ENCODE data around the gene TEKTIP1.
"Not testable (repeated sequence)": the region's sequence is repeated elsewhere in the genome, so short reads cannot be mapped to it uniquely, and the experiment has no call there.

Gene TEKTIP1

DNA sequence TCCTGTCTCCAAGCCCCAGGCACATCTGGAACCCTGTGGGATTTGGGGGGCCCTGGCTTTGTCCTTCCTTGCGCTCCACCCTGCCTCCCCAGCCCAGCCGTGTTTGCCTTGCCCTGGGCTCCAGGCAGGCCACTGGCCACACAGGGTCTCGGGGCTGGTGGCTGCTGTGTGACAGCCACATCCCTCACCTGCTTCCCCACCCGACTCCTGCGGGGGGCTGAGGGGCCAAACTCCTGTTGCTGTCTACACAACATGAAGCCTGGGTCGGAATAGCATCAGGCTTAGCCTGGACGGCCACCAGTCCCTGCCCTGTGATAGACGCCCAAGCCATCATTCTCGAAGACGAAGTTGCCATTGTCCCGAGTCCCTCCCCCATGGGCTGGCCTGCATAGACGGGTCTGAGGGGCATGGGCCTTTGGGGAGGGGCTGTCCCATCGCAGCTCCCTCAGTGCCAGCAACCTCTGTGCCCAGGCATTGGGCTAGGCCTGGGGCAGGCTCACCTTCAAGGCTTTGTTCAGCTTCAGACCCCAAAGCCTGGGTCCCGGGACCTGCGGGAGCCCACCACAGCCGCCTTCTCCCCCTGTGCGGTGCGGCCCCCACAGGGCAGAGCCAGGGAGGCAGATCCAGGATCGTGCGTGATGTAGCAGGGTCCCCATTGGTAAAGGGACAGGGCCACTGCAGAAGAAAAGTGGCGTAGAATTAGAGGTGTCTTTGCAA is 15.5 kb upstream of the TEKTIP1 start:
- no peak for DNase-seq (ENCODE audit: low read depth)

GRCh38 chr19:3524078-3524842 is 14.7 kb upstream of the TEKTIP1 start:
- DNase-seq (ENCODE audit: low read depth) = no peak

- DNase-seq (ENCODE audit: low read depth) = no peak
These were observed 14.0 kb upstream of the TEKTIP1 start for GRCh38 chr19:3524904-3525451.

DNA sequence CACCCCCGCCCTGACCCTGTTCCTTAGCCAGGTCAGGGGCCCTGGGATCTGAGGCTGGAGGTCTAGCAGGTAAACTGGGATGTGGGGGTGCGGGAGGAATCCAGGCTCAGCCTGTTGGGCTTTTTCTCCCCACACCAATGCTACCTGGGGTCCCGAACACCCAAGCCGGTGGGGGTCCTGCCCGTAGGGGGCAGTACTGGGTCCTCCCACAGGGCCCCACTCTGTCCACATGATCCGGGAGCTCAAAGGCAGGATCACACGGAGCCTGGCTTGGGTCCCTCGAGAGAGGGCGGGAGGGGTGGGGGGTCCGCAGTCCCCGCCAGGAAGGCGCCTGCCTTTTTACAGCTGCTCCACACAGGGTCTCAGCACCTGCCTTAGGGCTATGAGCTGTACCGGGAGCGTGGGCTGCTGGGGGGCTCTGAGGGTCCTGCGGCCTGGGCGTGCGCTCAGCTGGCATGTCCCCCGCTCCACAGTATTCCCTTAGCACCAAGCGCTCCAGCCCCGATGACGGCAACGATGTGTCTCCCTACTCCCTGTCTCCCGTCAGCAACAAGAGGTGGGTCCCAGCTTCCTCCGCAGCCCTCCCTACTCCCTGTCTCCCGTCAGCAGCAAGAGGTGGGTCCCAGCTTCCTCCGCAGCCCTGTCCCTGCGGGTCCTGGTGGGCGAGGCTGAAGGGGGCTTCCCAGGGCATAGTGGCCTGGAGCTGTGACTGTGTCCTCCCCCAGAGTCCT is 12.3 kb upstream of the TEKTIP1 start:
- no peak for DNase-seq (ENCODE audit: low read depth)

DNA sequence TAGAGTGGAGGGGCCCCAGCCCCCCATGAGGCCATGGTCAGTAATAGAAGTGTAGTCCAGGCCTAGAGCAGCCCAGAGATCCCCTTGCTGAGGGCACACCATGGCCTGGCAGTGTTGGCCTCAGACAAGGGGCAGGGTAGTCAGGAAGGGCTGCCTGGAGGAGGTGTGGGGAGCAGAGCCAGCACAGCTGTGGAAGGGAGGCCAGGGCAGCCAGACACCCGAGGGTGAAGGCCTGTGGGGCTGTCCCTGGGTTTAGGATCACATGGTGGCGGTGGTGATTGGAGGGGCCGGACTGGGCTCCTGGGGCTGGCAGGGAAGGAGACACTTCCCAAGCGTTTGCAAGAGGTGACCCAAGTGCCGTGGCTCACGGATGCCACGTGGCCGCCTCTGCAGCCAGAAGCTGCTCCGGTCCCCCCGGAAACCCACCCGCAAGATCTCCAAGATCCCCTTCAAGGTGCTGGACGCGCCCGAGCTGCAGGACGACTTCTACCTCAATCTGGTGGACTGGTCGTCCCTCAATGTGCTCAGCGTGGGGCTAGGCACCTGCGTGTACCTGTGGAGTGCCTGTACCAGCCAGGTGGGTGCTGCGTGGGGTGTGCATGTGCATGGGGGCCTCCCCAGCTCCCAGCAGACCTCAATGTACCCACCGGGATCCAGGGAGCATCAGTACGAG is 11.6 kb upstream of the TEKTIP1 start:
- DNase-seq (ENCODE audit: low read depth) = no peak

DNA sequence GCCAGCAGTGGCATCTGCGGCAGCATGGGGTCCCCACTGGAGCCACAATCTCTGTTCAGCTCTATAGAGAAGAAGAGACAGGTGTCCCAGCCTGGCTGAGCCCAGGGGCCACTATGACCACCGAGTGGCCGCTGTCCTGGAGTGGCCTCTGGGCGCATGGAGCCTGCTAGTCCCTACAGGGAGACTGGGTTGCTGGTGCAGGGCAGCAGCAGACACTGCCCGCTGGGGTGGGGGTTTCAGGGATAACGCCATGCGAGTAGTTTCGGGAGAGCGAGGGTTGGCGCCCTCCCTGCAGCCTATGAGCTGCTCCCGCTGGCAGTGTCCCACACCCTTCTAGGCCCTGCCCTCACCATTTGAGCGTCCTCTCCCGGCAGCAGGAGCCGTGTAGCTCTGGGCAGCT is 10.9 kb upstream of the TEKTIP1 start:
- no peak for DNase-seq (ENCODE audit: low read depth)

GRCh38 chr19:3528539-3529211 is 10.3 kb upstream of the TEKTIP1 start:
- DNase-seq (ENCODE audit: low read depth) = no peak

DNA sequence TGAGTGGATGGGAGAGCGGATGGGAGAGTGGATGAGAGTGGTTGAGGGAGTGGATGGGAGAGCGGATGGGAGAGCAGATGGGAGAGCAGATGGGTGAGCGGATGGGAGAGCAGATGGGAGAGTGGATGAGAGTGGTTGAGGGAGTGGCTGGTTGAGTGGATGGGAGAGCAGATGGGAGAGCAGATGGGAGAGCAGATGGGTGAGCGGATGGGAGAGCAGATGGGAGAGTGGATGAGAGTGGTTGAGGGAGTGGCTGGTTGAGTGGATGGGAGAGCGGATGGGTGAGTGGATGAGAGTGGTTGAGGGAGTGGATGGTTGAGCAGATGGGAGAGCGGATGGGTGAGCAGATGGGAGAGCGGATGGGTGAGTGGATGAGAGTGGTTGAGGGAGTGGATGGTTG is 9.7 kb upstream of the TEKTIP1 start:
- not testable (repeated sequence) for DNase-seq (ENCODE audit: low read depth)

DNA sequence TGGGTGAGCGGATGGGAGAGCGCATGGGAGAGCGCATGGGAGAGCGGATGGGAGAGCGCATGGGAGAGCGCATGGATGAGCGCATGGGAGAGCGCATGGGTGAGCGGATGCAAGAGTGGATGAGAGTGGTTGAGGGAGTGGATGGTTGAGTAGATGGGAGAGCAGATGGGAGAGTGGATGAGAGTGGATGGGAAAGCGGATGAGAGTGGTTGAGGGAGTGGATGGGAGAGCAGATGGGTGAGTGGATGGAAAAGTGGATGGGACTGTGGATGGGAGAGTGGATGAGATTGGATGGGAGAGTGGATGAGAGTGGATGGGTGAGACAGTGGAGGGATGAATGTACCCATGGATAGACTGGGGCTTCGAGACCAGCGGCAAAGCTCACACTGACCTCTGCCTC is 8.6 kb upstream of the TEKTIP1 start:
- DNase-seq (ENCODE audit: low read depth) = no peak

DNA sequence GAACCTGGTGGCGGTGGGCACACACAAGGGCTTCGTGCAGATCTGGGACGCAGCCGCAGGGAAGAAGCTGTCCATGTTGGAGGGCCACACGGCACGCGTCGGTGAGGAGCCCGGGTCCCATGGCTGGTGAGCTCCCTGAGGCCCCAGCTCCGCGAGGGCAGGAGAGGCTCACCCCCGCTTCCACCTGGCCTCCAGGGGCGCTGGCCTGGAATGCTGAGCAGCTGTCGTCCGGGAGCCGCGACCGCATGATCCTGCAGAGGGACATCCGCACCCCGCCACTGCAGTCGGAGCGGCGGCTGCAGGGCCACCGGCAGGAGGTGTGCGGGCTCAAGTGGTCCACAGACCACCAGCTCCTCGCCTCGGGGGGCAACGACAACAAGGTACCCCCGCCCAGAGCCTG is 7.3 kb upstream of the TEKTIP1 start:
- no peak for DNase-seq (ENCODE audit: low read depth)

GRCh38 chr19:3532154-3532786 is 6.7 kb upstream of the TEKTIP1 start:
- DNase-seq (ENCODE audit: low read depth) = no peak

- no peak for DNase-seq (ENCODE audit: low read depth)
These were observed 5.9 kb upstream of the TEKTIP1 start for GRCh38 chr19:3533033-3533432.

GRCh38 chr19:3533563-3534216 is 5.3 kb upstream of the TEKTIP1 start:
- DNase-seq (ENCODE audit: low read depth) = no peak

- no peak for DNase-seq (ENCODE audit: low read depth)
These were observed 4.4 kb upstream of the TEKTIP1 start for GRCh38 chr19:3534375-3535234.

- no peak for DNase-seq (ENCODE audit: low read depth)
These were observed 3.8 kb upstream of the TEKTIP1 start for GRCh38 chr19:3535235-3535535.

DNA sequence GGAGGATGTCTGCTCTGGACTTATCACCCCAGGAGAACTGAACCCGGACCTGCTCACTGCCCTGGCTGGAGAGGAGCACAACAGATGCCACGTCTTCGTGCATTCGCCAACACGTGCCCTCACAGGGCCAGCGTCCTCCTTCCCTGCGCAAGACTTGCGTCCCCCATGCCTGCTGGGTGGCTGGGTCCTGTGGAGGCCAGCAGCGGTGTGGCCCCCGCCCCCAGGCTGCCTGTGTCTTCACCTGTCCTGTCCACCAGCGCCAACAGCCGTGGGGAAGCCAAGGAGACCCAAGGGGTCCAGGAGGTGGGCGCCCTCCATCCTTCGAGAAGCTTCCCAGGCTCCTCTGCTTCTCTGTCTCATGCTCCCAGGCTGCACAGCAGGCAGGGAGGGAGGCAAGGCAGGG is 3.4 kb upstream of the TEKTIP1 start:
- no peak for DNase-seq (ENCODE audit: low read depth)

DNA sequence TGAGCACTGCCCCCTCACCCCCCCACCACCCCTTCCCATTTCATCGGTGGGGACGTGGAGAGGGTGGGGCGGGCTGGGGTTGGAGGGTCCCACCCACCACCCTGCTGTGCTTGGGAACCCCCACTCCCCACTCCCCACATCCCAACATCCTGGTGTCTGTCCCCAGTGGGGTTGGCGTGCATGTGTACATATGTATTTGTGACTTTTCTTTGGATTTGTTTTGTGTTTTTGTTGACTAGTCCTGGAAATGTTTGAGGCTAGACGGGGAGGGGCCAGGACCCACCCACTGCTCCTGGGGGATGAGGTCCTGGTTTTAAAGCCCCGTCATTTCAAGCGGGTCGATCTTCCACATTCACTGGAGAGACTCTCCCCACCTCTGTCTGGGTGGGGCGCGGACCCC is 3.0 kb upstream of the TEKTIP1 start:
- no peak for DNase-seq (ENCODE audit: low read depth)

DNA sequence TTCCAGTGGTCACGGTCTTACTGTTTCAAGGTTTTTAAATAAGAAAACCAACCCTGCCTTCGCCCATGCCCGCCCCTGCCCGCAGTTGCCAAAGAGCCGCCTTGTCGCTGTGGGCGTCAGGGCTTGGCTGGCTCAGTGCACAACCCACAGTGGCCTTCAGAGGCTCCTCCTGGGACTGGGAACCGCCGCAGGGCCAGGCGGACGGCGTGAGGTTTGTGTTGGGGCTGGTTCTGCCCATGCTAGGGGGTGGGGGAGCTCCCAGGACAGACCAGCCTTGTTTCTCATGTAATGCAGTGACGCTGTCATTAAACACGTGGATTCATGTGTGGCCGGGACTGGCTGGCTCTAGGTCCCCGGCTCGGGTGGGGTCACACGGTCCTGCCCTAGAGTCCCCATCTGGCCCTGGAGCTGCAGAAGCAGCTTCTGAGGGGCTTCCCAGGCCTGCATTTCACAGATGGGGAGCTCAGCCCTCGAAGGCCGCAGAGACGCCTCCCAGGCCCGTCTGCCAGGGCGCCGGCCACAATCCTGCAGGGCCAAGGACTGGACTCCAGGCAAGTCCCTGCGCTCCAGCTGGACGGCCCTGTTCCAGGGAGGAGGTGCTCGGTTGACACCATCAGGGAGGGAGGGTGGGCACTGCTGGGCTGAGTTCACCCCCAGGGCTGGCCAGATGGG is 2.4 kb upstream of the TEKTIP1 start:
- DNase-seq (ENCODE audit: low read depth) = peak; percentile 50

GRCh38 chr19:3537101-3537437 is 1.9 kb upstream of the TEKTIP1 start:
- DNase-seq (ENCODE audit: low read depth) = no peak

All from fibroblast of gingiva (primary cell).